GM12878 (cell line): ENCODE measurements around the gene ZMYND12. TPM values are rescaled to one million over a fixed set of nuclear protein-coding genes. Genes with fewer than 3 reads are reported as not detected.

Experiments
- ATF7 ChIP-seq: fragments of 450-650 bp; IDR thresholded peaks from 2 replicates; pipeline ENCODE4 v1.6.1; 2016; ENCODE audit warnings: low read depth, mild to moderate bottlenecking
- BCL11A ChIP-seq: IDR thresholded peaks from 2 replicates; pipeline ENCODE4 v1.6.1; 2011; ENCODE audit warnings: low read depth, low read length
- CBFB ChIP-seq: IDR thresholded peaks from 2 replicates; pipeline ENCODE4 v1.6.1; 2016; ENCODE audit warnings: antibody characterized with exemption, low read depth
- CEBPB ChIP-seq, 2 experiments: fragments of 150-350 bp in 1 of 2; IDR thresholded peaks; 2 replicates each; pipeline ENCODE4 v1.6.1; 2012 to 2014; ENCODE audit warnings: low read depth in 2 of 2, low read length in 2 of 2, borderline replicate concordance in 1 of 2, inconsistent platforms in 1 of 2
- CHD4 ChIP-seq: fragments of 200-600 bp; sonication (generic); IDR thresholded peaks from 2 replicates; pipeline ENCODE4 v1.6.1; 2016; ENCODE audit warnings: mild to moderate bottlenecking
- CREM ChIP-seq: IDR thresholded peaks from 2 replicates; pipeline ENCODE4 v1.6.1; 2014; ENCODE audit warnings: antibody characterized with exemption, low read depth
- DPF2 ChIP-seq: fragments of 450-650 bp; IDR thresholded peaks from 2 replicates; pipeline ENCODE4 v1.6.1; 2017; ENCODE audit warnings: mild to moderate bottlenecking
- ESRRA ChIP-seq: IDR thresholded peaks from 2 replicates; pipeline ENCODE4 v1.6.1; 2012; ENCODE audit warnings: mild to moderate bottlenecking, low read length, improper control_type of control experiment
- FOS ChIP-seq: IDR thresholded peaks from 3 replicates; pipeline ENCODE4 v1.6.1; 2011; ENCODE audit warnings: borderline replicate concordance; ENCODE audit not compliant: insufficient read length; ENCODE audit errors: extremely low read depth
- HDAC6 ChIP-seq: fragments of 200-600 bp; sonication (generic); IDR thresholded peaks from one replicate; pipeline ENCODE4 v1.8.0; 2017; ENCODE audit warnings: antibody characterized with exemption; ENCODE audit not compliant: unreplicated experiment
- HSF1 ChIP-seq: fragments of 150-350 bp; IDR thresholded peaks from 2 replicates; pipeline ENCODE4 v1.6.1; 2014; ENCODE audit warnings: mild to moderate bottlenecking, low read depth, low read length
- IKZF1 ChIP-seq: fragments of 450-650 bp; conservative IDR thresholded peaks from 2 replicates; pipeline ENCODE4 v1.6.1; 2017; ENCODE audit warnings: antibody characterized with exemption, mild to moderate bottlenecking
- IRF3 ChIP-seq: fragments of 450-650 bp; IDR thresholded peaks from 2 replicates; pipeline ENCODE4 v1.6.1; 2014; ENCODE audit warnings: mild to moderate bottlenecking
- JUNB ChIP-seq: IDR thresholded peaks from 2 replicates; pipeline ENCODE4 v1.6.1; 2016; ENCODE audit warnings: antibody characterized with exemption, mild to moderate bottlenecking
- MEF2A ChIP-seq: IDR thresholded peaks from 2 replicates; pipeline ENCODE4 v1.6.1; 2011; ENCODE audit warnings: low read depth, mild to moderate bottlenecking, low read length, moderate library complexity; ENCODE audit not compliant: insufficient read depth
- MYC ChIP-seq: IDR thresholded peaks from 2 replicates; pipeline ENCODE4 v1.6.1; 2011; ENCODE audit warnings: mild to moderate bottlenecking, low read length, moderate library complexity, inconsistent platforms; ENCODE audit not compliant: insufficient read depth, insufficient replicate concordance, insufficient read length, severe bottlenecking
- NBN ChIP-seq: fragments of 450-650 bp; IDR thresholded peaks from 2 replicates; pipeline ENCODE4 v1.6.1; 2016
- NRF1 ChIP-seq: conservative IDR thresholded peaks from 2 replicates; pipeline ENCODE4 v1.6.1; 2011; ENCODE audit warnings: mild to moderate bottlenecking, low read depth, low read length, improper control_type of control experiment
- SIN3A ChIP-seq: IDR thresholded peaks from 2 replicates; pipeline ENCODE4 v1.6.1; 2012; ENCODE audit warnings: low read depth, low read length, improper control_type of control experiment
- SIX5 ChIP-seq: IDR thresholded peaks from 2 replicates; pipeline ENCODE4 v1.6.1; 2011; ENCODE audit warnings: mild to moderate bottlenecking, low read depth, low read length, moderate library complexity; ENCODE audit not compliant: severe bottlenecking
- TCF12 ChIP-seq: IDR thresholded peaks from 2 replicates; pipeline ENCODE4 v1.6.1; 2011; ENCODE audit warnings: low read depth, mild to moderate bottlenecking, low read length
- TCF7 ChIP-seq: IDR thresholded peaks from 2 replicates; pipeline ENCODE4 v1.6.1; 2014; ENCODE audit warnings: antibody characterized with exemption, borderline replicate concordance
- USF1 ChIP-seq: IDR thresholded peaks from 2 replicates; pipeline ENCODE4 v1.6.1; 2011; ENCODE audit warnings: borderline replicate concordance, low read depth, mild to moderate bottlenecking, moderate library complexity, mixed read lengths, low read length; ENCODE audit not compliant: insufficient read depth; ENCODE audit errors: extremely low read length
- ZBTB4 ChIP-seq: fragments of 450-650 bp; formaldehyde crosslinking; IDR thresholded peaks from 2 replicates; pipeline ENCODE4 v1.4.0; 2022; ENCODE audit warnings: mild to moderate bottlenecking, moderate library complexity
- ZNF274 ChIP-seq: IDR thresholded peaks from one replicate; pipeline ENCODE4 v1.8.0; 2011; ENCODE audit not compliant: insufficient read length, insufficient read depth
- polyA plus RNA-seq, 11 experiments: library from polyadenylated mRNA; depleted of rRNA in 4 of 11; unstranded in 6 of 11; stranded (reverse) in 5 of 11; fragments of >200 nt; fragmentation: Nextera tagmentation in 4 of 11; fragmentation: Illumina TruSeq in 1 of 11; extraction: Ambion mirVana in 4 of 11; extraction: Trizol in 1 of 11; gene quantifications; 1 replicate in 1 of 11; 2 replicates in 10 of 11; pipeline versions ENCODE4 v1.2.1 to v1.2.3, GENCODE V29; 2011 to 2016; ENCODE audit warnings: inconsistent platforms in 2 of 11, missing spikeins in 2 of 11, low read depth in 1 of 11
- total RNA-seq, 4 experiments: library from RNA; depleted of rRNA in 3 of 4; stranded (reverse); fragments of >200 nt in 3 of 4; fragmentation: Illumina TruSeq in 1 of 4; extraction: Trizol in 1 of 4; gene quantifications; 2 replicates each; pipeline versions ENCODE4 v1.2.1 to v1.2.3, GENCODE V29; 2013 to 2021

Gene ZMYND12
- total and polyA plus RNA-seq, 10 of the 15 experiments (the other 5 are each of a cell fraction or from before 2014, with no cell fraction given), result 0.26 to 1.4 (median 0.67) TPM

- TF ChIP-seq ESRRA (no peak), HSF1 (no peak), MEF2A (no peak), IRF3 (peak; percentile 69; the same call in 1 of the 2 replicates), MYC (no peak), BCL11A (no peak), IKZF1 (peak; percentile 53), JUNB (no peak), ZBTB4 (CRISPR knock-in tag) (no peak), SIN3A (peak; percentile 96), DPF2 (no peak), TCF12 (peak; percentile 74; the same call in 1 of the 2 replicates), USF1 (no peak), NRF1 (no peak), NBN (no peak), CHD4 (no peak), SIX5 (no peak), FOS (no peak), ATF7 (no peak), ZNF274 (no peak), TCF7 (no peak), CBFB (peak; percentile 78; the same call in 1 of the 2 replicates), CREM (peak; percentile 76), HDAC6 (no peak), CEBPB (IDR thresholded peaks at IDR 0.05; ENCODE audit: borderline replicate concordance in 1 of 2, low read depth in 2 of 2, low read length in 2 of 2) (no peak)
These were observed 7.3 kb upstream of the ZMYND12 start, which contains the start of gene CCDC30 (continued) for GRCh38 chr1:42462828-42463763.
